IMR-90 (cell line): ENCODE measurements around the gene CNPY1. TPM values are rescaled to one million over a fixed set of nuclear protein-coding genes. Genes with fewer than 3 reads are reported as not detected.

Source experiments
- ATAC-seq: fragments of 200-7000 bp; cut with Tn5 transposase; 2 replicates; pipeline ENCODE4 v1.9.1; 2020; ENCODE audit warnings: low read depth, mild to moderate bottlenecking, moderate library complexity
- BruUV-seq: library from RNA; stranded (reverse); fragments of 400-500 nt; replicated peaks from 2 replicates; lab custom pipeline; 2021; lab: Mats Ljungman, UMichigan
- CTCF ChIA-PET: fragments of 300-600 bp; formaldehyde crosslinking; extraction: SDS; loops from one replicate; lab custom pipeline; 2021; ENCODE audit warnings: antibody characterized with exemption; lab: Yijun Ruan, JAX
- POLR2A ChIA-PET: fragments of 300-600 bp; sonication (Branson Sonifier 250); formaldehyde crosslinking; loops from one replicate; lab custom pipeline; 2022; ENCODE audit warnings: antibody characterized with exemption; ENCODE audit not compliant: unreplicated experiment; lab: Charles Lee
- DNase-seq: peaks from one replicate; pipeline ENCODE4 v3.0.0; 2013
- H2AFZ ChIP-seq: replicated peaks from 2 replicates; pipeline ENCODE3; 2013; ENCODE audit warnings: low read length, mild to moderate bottlenecking; ENCODE audit not compliant: poor library complexity
- H2AK5ac ChIP-seq: 2 replicates; pipeline ENCODE4 v1.6.1; 2013; ENCODE audit warnings: low read depth, low read length, inconsistent platforms
- H2AK9ac ChIP-seq: replicated peaks from 2 replicates; pipeline ENCODE3; 2013; ENCODE audit warnings: mild to moderate bottlenecking, low read depth, low read length, moderate library complexity; ENCODE audit not compliant: poor library complexity
- H2BK120ac ChIP-seq: 2 replicates; pipeline ENCODE4 v1.6.1; 2013; ENCODE audit warnings: low read depth, low read length, inconsistent platforms
- H2BK15ac ChIP-seq: 3 replicates; pipeline ENCODE4 v1.6.1; 2013; ENCODE audit warnings: low read depth, low read length, inconsistent platforms
- H2BK20ac ChIP-seq: 2 replicates; pipeline ENCODE4 v1.6.1; 2013; ENCODE audit warnings: low read depth, mild to moderate bottlenecking, inconsistent platforms, low read length, moderate library complexity
- H2BK5ac ChIP-seq: 2 replicates; pipeline ENCODE4 v1.6.1; 2013; ENCODE audit warnings: mild to moderate bottlenecking, low read depth, low read length, inconsistent platforms; ENCODE audit not compliant: poor library complexity, severe bottlenecking
- H3K14ac ChIP-seq: replicated peaks from 2 replicates; pipeline ENCODE4 v1.6.1; 2013; ENCODE audit warnings: low read depth, low read length, inconsistent platforms
- H3K18ac ChIP-seq: 2 replicates; pipeline ENCODE4 v1.6.1; 2013; ENCODE audit warnings: low read depth, low read length, control low read depth
- H3K23ac ChIP-seq: 2 replicates; pipeline ENCODE4 v1.6.1; 2013; ENCODE audit warnings: low read depth, low read length, inconsistent platforms
- H3K27ac ChIP-seq: 2 replicates; pipeline ENCODE4 v1.5.1; 2013; ENCODE audit warnings: mild to moderate bottlenecking, control low read depth, low read length; ENCODE audit not compliant: insufficient read depth
- H3K27me3 ChIP-seq: 2 replicates; pipeline ENCODE4 v1.6.1; 2013; ENCODE audit warnings: low read length; ENCODE audit not compliant: control insufficient read depth, insufficient read depth
- H3K36me3 ChIP-seq: 2 replicates; pipeline ENCODE4 v1.6.1; 2013; ENCODE audit warnings: low read length, mixed read lengths; ENCODE audit not compliant: control insufficient read depth, insufficient read depth
- H3K4ac ChIP-seq: 2 replicates; pipeline ENCODE4 v1.6.1; 2013; ENCODE audit warnings: low read depth, low read length, inconsistent platforms
- H3K4me1 ChIP-seq: 2 replicates; pipeline ENCODE4 v1.6.1; 2013; ENCODE audit warnings: low read length, mixed read lengths; ENCODE audit not compliant: control insufficient read depth, insufficient read depth
- H3K4me2 ChIP-seq: 2 replicates; pipeline ENCODE4 v1.6.1; 2013; ENCODE audit warnings: low read depth, mild to moderate bottlenecking, control low read depth, low read length, moderate library complexity
- H3K4me3 ChIP-seq: 2 replicates; pipeline ENCODE4 v1.5.1; 2013; ENCODE audit warnings: low read depth, mild to moderate bottlenecking, control low read depth, low read length, moderate library complexity; ENCODE audit not compliant: insufficient read depth
- H3K56ac ChIP-seq: 2 replicates; pipeline ENCODE4 v1.6.1; 2013; ENCODE audit warnings: low read length, inconsistent platforms; ENCODE audit not compliant: insufficient read depth; ENCODE audit errors: extremely low read depth
- H3K79me1 ChIP-seq, 2 experiments: 2 replicates each; pipeline ENCODE4 v1.6.1; 2013; ENCODE audit warnings: low read length in 2 of 2, inconsistent platforms in 1 of 2, low read depth in 1 of 2
- H3K9ac ChIP-seq: 2 replicates; pipeline ENCODE4 v1.6.1; 2013; ENCODE audit warnings: low read depth, low read length, control low read depth
- H3K9me1 ChIP-seq: 2 replicates; pipeline ENCODE4 v1.6.1; 2013; ENCODE audit warnings: low read length, inconsistent platforms; ENCODE audit not compliant: insufficient read depth
- H3K9me3 ChIP-seq: 2 replicates; pipeline ENCODE4 v1.6.1; 2013; ENCODE audit warnings: low read length; ENCODE audit not compliant: control insufficient read depth, insufficient read depth
- H4K20me1 ChIP-seq: 2 replicates; pipeline ENCODE4 v1.6.1; 2013; ENCODE audit warnings: low read length, inconsistent platforms; ENCODE audit not compliant: insufficient read depth
- H4K5ac ChIP-seq: 2 replicates; pipeline ENCODE4 v1.6.1; 2013; ENCODE audit warnings: mild to moderate bottlenecking, low read depth, low read length, control low read depth
- H4K8ac ChIP-seq, 2 experiments: 2 replicates each; pipeline ENCODE4 v1.6.1; 2013; ENCODE audit warnings: low read depth in 2 of 2, low read length in 2 of 2, control low read depth in 1 of 2, inconsistent platforms in 1 of 2
- H4K91ac ChIP-seq: 2 replicates; pipeline ENCODE4 v1.6.1; 2013; ENCODE audit warnings: low read depth, low read length, inconsistent platforms; ENCODE audit not compliant: insufficient read depth
- CEBPB ChIP-seq: IDR thresholded peaks from 2 replicates; pipeline ENCODE4 v1.6.1; 2012; ENCODE audit warnings: low read depth, low read length, improper control_type of control experiment
- CHD1 ChIP-seq: IDR thresholded peaks from 2 replicates; pipeline ENCODE4 v1.6.1; 2012; ENCODE audit warnings: low read depth, low read length, improper control_type of control experiment
- RFX5 ChIP-seq: IDR thresholded peaks from 2 replicates; pipeline ENCODE4 v1.8.0; 2012; ENCODE audit warnings: low read depth, mild to moderate bottlenecking, low read length, moderate library complexity
- SMC3 ChIP-seq: fragments of 150-350 bp; IDR thresholded peaks from 2 replicates; pipeline ENCODE4 v1.6.1; 2016; ENCODE audit warnings: low read depth, mild to moderate bottlenecking, antibody characterized with exemption, low read length, moderate library complexity
- WGBS, 2 experiments: methylation state at CpG; one replicate each; pipeline versions ENCODE4 v1.1.5 to v1.1.7; 2013; ENCODE audit warnings: missing lambda C conversion rate in 2 of 2; ENCODE audit not compliant: insufficient read length in 1 of 2; ENCODE audit errors: extremely low coverage in 2 of 2; 5-methylcytosine and 5-hydroxymethylcytosine counted together
- dilution Hi-C: fragments of 300-500 bp; cut with HindIII; formaldehyde crosslinking; loops from one replicate; pipeline ENCODE4 v1.14.3; 2018; ENCODE audit warnings: low sequenced_read_pairs; ENCODE audit not compliant: unreplicated experiment
- in situ Hi-C: fragments of 300-500 bp; cut with MboI; formaldehyde crosslinking; loops from 3 replicates; pipeline ENCODE4 v1.14.3; 2019; ENCODE audit warnings: low sequenced_read_pairs, inconsistent platforms, mixed read lengths
- intact Hi-C: fragments of 100-400 bp; cut with micrococcal nuclease; formaldehyde crosslinking; loops from 2 replicates; pipeline ENCODE4 v1.10.0; 2022
- polyA plus RNA-seq, 3 experiments: library from polyadenylated mRNA; depleted of rRNA; stranded (reverse); fragments of >200 nt; gene quantifications; 2 replicates each; pipeline ENCODE4 v1.2.3, GENCODE V29; 2012; ENCODE audit warnings: low replicate concordance in 1 of 3
- total RNA-seq: library from RNA; depleted of rRNA; stranded (reverse); fragments of >200 nt; gene quantifications from 2 replicates; pipeline ENCODE4 v1.2.3, GENCODE V29; 2012
- TF ChIP-seq, protein P1 (sequence below): conservative IDR thresholded peaks from 2 replicates; pipeline ENCODE4 v1.5.1; 2012; ENCODE audit warnings: mild to moderate bottlenecking, low read depth, low read length, improper control_type of control experiment

The CNPY1 gene
- total and polyA plus RNA-seq, 2 of the 4 experiments (the other 2 are of a cell fraction), result not detected

DNA sequence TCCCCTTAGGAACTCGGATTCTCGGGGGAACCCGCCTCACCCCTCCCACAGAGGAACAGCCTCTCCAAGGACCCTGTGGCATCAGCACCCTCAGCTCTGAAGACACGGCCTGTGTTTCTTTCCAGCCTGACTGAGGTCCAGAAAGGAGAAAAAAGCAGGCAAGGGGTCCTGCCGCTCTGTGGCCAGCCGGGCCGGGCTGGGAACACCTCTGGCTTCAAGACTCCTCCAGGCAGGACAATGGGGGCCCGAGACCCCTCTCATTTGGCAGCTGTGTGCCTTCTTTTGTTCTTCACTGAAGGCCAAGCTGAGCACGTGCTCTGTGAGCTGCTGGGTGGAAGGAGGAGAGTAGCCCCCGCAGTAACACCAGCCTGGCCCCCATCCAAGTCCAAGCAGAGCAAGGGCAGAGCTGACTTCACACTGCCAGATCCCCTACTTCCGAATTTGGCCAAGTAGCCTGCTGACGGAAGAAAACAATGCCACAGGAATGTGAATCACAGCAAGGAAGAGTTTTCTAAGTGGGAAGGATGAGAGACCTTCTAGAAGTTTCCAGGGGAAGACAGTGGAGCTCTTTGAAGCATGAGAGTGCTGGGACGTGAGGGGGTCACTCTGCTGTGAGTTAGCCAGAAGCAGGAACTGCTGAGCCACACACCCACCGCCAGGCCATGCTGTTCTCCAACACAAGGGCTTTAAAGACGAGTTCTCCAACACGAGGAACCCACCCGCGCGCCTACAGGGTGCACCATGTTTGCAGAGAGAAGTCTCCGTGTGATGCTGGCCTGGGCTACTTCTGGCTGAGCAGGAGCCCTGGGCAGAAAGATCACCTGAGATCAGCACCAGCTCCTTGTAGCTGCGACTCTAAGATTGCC is 3.1 kb downstream of the CNPY1 start:
- H3K18ac ChIP-seq, result no peak overlapping the region
- H3K23ac ChIP-seq, result no peak overlapping the region
- H3K79me1 ChIP-seq, result no peaks in the 10 kb centered on the region
- H3K4me3 ChIP-seq, result no peak overlapping the region
- 67% methylated on average over 6 of the region's 21 CpGs; no CpG with 5 or more reads in 1 of the 2 experiments for whole genome bisulfite sequencing, 2 experiments
- no peaks in the 10 kb centered on the region for H3K9me1 ChIP-seq
- no peak overlapping the region for H2BK20ac ChIP-seq
- H4K91ac ChIP-seq, result no peak overlapping the region
- no peak overlapping the region for H3K4me2 ChIP-seq
- intact Hi-C loops, result no loop called here
- dilution Hi-C loops, result no loop called here
- POLR2A ChIA-PET, result no interaction called here
- no peak overlapping the region for H3K27ac ChIP-seq
- H3K27me3 ChIP-seq, result no peaks in the 10 kb centered on the region; the same call in none of the 2 replicates
- in situ Hi-C loops, result no loop called here
- H3K9me3 ChIP-seq, result no peaks in the 10 kb centered on the region
- H3K9ac ChIP-seq, result no peak overlapping the region
- H2AK5ac ChIP-seq, result no peak overlapping the region
- no peak overlapping the region for H2BK120ac ChIP-seq
- H3K56ac ChIP-seq, result no peak overlapping the region
- peak; percentile 5 for DNase-seq
- H2BK5ac ChIP-seq, result no peak overlapping the region
- H2BK15ac ChIP-seq, result no peak overlapping the region
- CTCF ChIA-PET, result interaction anchor here (0.9 kb wide), 1 partner anchor 56 kb away, joined by 3 read pairs; no protein-coding TSS in a partner anchor
- ATAC-seq, result no peak
- no peak overlapping the region for H3K14ac ChIP-seq
- no peaks in the 10 kb centered on the region for H3K36me3 ChIP-seq
- no peaks in the 10 kb centered on the region for H3K4me1 ChIP-seq
- no peaks in the 10 kb centered on the region for H4K20me1 ChIP-seq
- no peak overlapping the region for H2AFZ ChIP-seq
- no TSS peak for BruUV-seq
- no peak overlapping the region for H4K5ac ChIP-seq
- no peak overlapping the region for H3K4ac ChIP-seq
- TF ChIP-seq CEBPB (no peak), CHD1 (no peak), SMC3 (no peak), RFX5 (no peak)
- TF ChIP-seq, protein P1, sequence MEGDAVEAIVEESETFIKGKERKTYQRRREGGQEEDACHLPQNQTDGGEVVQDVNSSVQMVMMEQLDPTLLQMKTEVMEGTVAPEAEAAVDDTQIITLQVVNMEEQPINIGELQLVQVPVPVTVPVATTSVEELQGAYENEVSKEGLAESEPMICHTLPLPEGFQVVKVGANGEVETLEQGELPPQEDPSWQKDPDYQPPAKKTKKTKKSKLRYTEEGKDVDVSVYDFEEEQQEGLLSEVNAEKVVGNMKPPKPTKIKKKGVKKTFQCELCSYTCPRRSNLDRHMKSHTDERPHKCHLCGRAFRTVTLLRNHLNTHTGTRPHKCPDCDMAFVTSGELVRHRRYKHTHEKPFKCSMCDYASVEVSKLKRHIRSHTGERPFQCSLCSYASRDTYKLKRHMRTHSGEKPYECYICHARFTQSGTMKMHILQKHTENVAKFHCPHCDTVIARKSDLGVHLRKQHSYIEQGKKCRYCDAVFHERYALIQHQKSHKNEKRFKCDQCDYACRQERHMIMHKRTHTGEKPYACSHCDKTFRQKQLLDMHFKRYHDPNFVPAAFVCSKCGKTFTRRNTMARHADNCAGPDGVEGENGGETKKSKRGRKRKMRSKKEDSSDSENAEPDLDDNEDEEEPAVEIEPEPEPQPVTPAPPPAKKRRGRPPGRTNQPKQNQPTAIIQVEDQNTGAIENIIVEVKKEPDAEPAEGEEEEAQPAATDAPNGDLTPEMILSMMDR, result no peak
- H4K8ac ChIP-seq, result no peak overlapping the region
- no peak overlapping the region for H2AK9ac ChIP-seq
